PFSK-1 (cell line): ENCODE data around the gene FICD.

Experiments
- FOXP2 ChIP-seq: optimal IDR thresholded peaks from 2 replicates; pipeline ENCODE3; 2011; ENCODE audit warnings: borderline replicate concordance, control low read depth, inconsistent platforms; ENCODE audit not compliant: insufficient read depth; ENCODE audit errors: extremely low read length, extremely low read depth
- POLR2AphosphoS5 ChIP-seq: IDR thresholded peaks from 2 replicates; pipeline ENCODE4 v1.6.1; 2012; ENCODE audit warnings: low read depth, mild to moderate bottlenecking, control low read depth, low read length, moderate library complexity
- REST ChIP-seq, 2 experiments: IDR thresholded peaks; 2 replicates each; pipeline versions ENCODE4 v1.6.1 to v1.8.0; 2011 to 2012; ENCODE audit warnings: low read depth in 2 of 2, low read length in 2 of 2, control low read depth in 1 of 2, inconsistent platforms in 1 of 2, mild to moderate bottlenecking in 1 of 2, moderate library complexity in 1 of 2; ENCODE audit not compliant: insufficient read depth in 1 of 2
- SIN3A ChIP-seq: IDR thresholded peaks from 2 replicates; pipeline ENCODE4 v1.6.1; 2012; ENCODE audit warnings: mild to moderate bottlenecking, low read length, moderate library complexity, borderline replicate concordance; ENCODE audit not compliant: insufficient read depth
- TAF1 ChIP-seq: IDR thresholded peaks from 2 replicates; pipeline ENCODE4 v1.6.1; 2012; ENCODE audit warnings: low read length, control low read depth, borderline replicate concordance; ENCODE audit not compliant: insufficient read depth

Gene FICD

GRCh38 chr12:108563136-108563803, 48.2 kb downstream of the FICD start:
- TF ChIP-seq TAF1, result 0 out of 2 replicates have a peak, but pooled peaks have one; percentile 18
- TF ChIP-seq SIN3A, result peak; percentile 85; the same call in 1 of the 2 replicates
- no peak for TF ChIP-seq POLR2AphosphoS5

GRCh38 chr12:108563804-108564151, 48.7 kb downstream of the FICD start:
- TF ChIP-seq SIN3A, result no peak
- no peak for TF ChIP-seq FOXP2
- no peak for TF ChIP-seq TAF1
- no peak for TF ChIP-seq POLR2AphosphoS5
- TF ChIP-seq REST (IDR thresholded peaks at IDR 0.05; ENCODE audit: insufficient read depth in 1 of 2, low read depth in 2 of 2, low read length in 2 of 2), result no peak

GRCh38 chr12:108564724-108565123, 49.6 kb downstream of the FICD start:
- TF ChIP-seq TAF1 (no peak), SIN3A (no peak), POLR2AphosphoS5 (no peak), FOXP2 (no peak), REST (IDR thresholded peaks at IDR 0.05; ENCODE audit: insufficient read depth in 1 of 2, low read depth in 2 of 2, low read length in 2 of 2) (no peak)

GRCh38 chr12:108565146-108565545, 50.1 kb downstream of the FICD start:
- no peak for TF ChIP-seq POLR2AphosphoS5
- no peak for TF ChIP-seq FOXP2
- TF ChIP-seq REST (IDR thresholded peaks at IDR 0.05; ENCODE audit: insufficient read depth in 1 of 2, low read depth in 2 of 2, low read length in 2 of 2), result no peak
- no peak for TF ChIP-seq SIN3A
- no peak for TF ChIP-seq TAF1

GRCh38 chr12:108565976-108566375, 50.9 kb downstream of the FICD start:
- no peak for TF ChIP-seq SIN3A
- TF ChIP-seq REST (IDR thresholded peaks at IDR 0.05; ENCODE audit: insufficient read depth in 1 of 2, low read depth in 2 of 2, low read length in 2 of 2), result no peak
- no peak for TF ChIP-seq POLR2AphosphoS5
- no peak for TF ChIP-seq FOXP2
- TF ChIP-seq TAF1, result no peak
